B cell (primary cell): ENCODE data around the gene NRN1L.

Experiments
- CTCF ChIP-seq: fragments of 200-600 bp; IDR thresholded peaks from one replicate; pipeline ENCODE4 v1.8.0; 2022; ENCODE audit warnings: antibody characterized with exemption, mild to moderate bottlenecking
- EZH2 ChIP-seq: IDR thresholded peaks from 2 replicates; pipeline ENCODE4 v1.6.1; 2012; ENCODE audit warnings: borderline replicate concordance, low read depth, mild to moderate bottlenecking, moderate library complexity, low read length; ENCODE audit not compliant: insufficient read depth, poor library complexity, severe bottlenecking

- no peak for TF ChIP-seq CTCF
- no peak for TF ChIP-seq EZH2
Observed at GRCh38 chr16:67919622-67920221, 35.0 kb downstream of the NRN1L start.
